ENCODE measurements around the gene WDR7.

DNA sequence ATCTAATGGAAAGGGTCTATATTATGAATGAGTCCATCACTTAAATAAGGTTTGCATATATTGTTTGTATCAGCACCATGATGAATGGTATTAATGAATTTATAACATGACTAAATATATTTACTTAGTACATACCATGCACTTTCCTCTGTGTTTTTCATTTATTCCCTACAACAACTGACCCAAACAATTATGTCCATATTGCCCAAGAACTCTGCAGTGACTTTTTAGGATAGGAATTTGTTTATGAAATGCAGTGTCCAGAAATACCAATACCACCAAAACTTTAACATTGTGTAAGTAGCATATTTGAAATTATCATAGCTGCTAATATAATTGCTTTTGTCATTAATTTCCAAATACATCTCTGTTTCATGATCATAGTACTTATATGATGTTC lies 119.7 kb downstream of the WDR7 start:
- TF ChIP-seq, protein P1, sequence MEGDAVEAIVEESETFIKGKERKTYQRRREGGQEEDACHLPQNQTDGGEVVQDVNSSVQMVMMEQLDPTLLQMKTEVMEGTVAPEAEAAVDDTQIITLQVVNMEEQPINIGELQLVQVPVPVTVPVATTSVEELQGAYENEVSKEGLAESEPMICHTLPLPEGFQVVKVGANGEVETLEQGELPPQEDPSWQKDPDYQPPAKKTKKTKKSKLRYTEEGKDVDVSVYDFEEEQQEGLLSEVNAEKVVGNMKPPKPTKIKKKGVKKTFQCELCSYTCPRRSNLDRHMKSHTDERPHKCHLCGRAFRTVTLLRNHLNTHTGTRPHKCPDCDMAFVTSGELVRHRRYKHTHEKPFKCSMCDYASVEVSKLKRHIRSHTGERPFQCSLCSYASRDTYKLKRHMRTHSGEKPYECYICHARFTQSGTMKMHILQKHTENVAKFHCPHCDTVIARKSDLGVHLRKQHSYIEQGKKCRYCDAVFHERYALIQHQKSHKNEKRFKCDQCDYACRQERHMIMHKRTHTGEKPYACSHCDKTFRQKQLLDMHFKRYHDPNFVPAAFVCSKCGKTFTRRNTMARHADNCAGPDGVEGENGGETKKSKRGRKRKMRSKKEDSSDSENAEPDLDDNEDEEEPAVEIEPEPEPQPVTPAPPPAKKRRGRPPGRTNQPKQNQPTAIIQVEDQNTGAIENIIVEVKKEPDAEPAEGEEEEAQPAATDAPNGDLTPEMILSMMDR (IDR thresholded peaks at IDR 0.05) = no peak
- TF ChIP-seq POLR2A (IDR thresholded peaks at IDR 0.05) = no peak

Measured in testis (tissue), 2 donors.